Peyer's patch (tissue), 4 donors: ENCODE measurements around the gene PPOX. TPM values are rescaled to one million over a fixed set of nuclear protein-coding genes. Genes with fewer than 3 reads are reported as not detected.

Experiments used
- DNase-seq, 3 donors: peaks; one replicate each; pipeline ENCODE4 v3.0.0-alpha.2; 2017 to 2019
- H3K27ac ChIP-seq, 4 donors: fragments of 200-600 bp; sonication (generic); one replicate each; pipeline ENCODE4 v1.5.1; 2016 to 2019
- H3K27me3 ChIP-seq, 2 donors: fragments of 200-600 bp; sonication (generic); one replicate each; pipeline ENCODE4 v1.5.1; 2019
- H3K36me3 ChIP-seq, 3 donors: fragments of 200-600 bp; sonication (generic); one replicate each; pipeline ENCODE4 v1.5.1; 2016 to 2019
- H3K4me1 ChIP-seq, 4 donors: fragments of 200-600 bp; sonication (generic); one replicate each; pipeline ENCODE4 v1.5.1; 2016 to 2019
- H3K4me3 ChIP-seq, 4 donors: fragments of 200-600 bp; sonication (generic); 1 replicate in 3 of 4; 2 replicates in 1 of 4; pipeline ENCODE4 v1.5.1; 2016 to 2019; ENCODE audit warnings: mild to moderate bottlenecking in 1 of 4
- H3K9me3 ChIP-seq, 4 donors: fragments of 200-600 bp; sonication (generic); one replicate each; pipeline ENCODE4 v1.5.1; 2016 to 2019; ENCODE audit warnings: mild to moderate bottlenecking in 1 of 4
- POLR2A ChIP-seq, 2 donors: fragments of 450-650 bp; IDR thresholded peaks; one replicate each; pipeline ENCODE4 v1.5.1; 2017; ENCODE audit warnings: antibody characterized with exemption in 2 of 2, mild to moderate bottlenecking in 2 of 2, moderate library complexity in 2 of 2
- total RNA-seq, 4 donors: library from RNA; depleted of rRNA; stranded (reverse); fragments of >200 nt; gene quantifications; one replicate each; pipeline ENCODE4 v1.1.0, GENCODE V29; 2016
- TF ChIP-seq, protein P1 (sequence below), 6 experiments: fragments of 450-650 bp in 4 of 6; fragments of 200-600 bp in 2 of 6; sonication (generic) in 1 of 6; IDR thresholded peaks; one replicate each; pipeline ENCODE4 v1.5.1; 2017 to 2019; ENCODE audit warnings: antibody characterized with exemption in 6 of 6, mild to moderate bottlenecking in 3 of 6, moderate library complexity in 1 of 6

Gene PPOX
- total RNA-seq, 4 donors from 2014 or later, result 9.5 to 38.0 (median 20.9) TPM

DNA sequence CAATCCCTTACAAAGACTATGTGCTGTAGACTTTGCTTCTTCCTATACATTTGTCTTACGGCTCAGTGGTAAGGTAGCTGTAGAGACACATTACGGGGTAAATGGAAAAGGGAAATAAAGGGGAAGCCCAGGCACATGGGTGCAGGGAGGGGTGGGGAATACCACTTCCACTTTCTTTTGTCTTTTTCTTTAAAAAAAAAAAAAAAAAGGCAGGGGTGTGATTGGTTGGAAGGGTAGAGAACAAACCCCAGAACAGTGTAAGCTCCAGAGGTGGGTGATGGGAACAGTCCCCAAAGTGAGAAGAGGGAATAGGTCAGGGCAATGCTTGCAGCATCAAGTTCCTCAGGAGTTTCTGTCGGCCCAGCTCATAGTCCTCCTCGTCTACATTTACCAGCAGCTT is 44.4 kb upstream of the PPOX start:
- Histone ChIP-seq H3K36me3 (peaks cover 0 to 66% (median 0%) of the 10 kb centered on the region in 3 donors), H3K4me1 (peaks cover 8 to 33% (median 13%) of the 10 kb centered on the region in 4 donors), H3K4me3 (no peak overlapping the region), H3K27me3 (no peaks in the 10 kb centered on the region), H3K9me3 (no peaks in the 10 kb centered on the region), H3K27ac (peak overlapping the region in 1 of 4 donors; percentile 11)
- DNase-seq, result no peak
- TF ChIP-seq, protein P1, sequence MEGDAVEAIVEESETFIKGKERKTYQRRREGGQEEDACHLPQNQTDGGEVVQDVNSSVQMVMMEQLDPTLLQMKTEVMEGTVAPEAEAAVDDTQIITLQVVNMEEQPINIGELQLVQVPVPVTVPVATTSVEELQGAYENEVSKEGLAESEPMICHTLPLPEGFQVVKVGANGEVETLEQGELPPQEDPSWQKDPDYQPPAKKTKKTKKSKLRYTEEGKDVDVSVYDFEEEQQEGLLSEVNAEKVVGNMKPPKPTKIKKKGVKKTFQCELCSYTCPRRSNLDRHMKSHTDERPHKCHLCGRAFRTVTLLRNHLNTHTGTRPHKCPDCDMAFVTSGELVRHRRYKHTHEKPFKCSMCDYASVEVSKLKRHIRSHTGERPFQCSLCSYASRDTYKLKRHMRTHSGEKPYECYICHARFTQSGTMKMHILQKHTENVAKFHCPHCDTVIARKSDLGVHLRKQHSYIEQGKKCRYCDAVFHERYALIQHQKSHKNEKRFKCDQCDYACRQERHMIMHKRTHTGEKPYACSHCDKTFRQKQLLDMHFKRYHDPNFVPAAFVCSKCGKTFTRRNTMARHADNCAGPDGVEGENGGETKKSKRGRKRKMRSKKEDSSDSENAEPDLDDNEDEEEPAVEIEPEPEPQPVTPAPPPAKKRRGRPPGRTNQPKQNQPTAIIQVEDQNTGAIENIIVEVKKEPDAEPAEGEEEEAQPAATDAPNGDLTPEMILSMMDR (IDR thresholded peaks at IDR 0.05), result no peak

DNA sequence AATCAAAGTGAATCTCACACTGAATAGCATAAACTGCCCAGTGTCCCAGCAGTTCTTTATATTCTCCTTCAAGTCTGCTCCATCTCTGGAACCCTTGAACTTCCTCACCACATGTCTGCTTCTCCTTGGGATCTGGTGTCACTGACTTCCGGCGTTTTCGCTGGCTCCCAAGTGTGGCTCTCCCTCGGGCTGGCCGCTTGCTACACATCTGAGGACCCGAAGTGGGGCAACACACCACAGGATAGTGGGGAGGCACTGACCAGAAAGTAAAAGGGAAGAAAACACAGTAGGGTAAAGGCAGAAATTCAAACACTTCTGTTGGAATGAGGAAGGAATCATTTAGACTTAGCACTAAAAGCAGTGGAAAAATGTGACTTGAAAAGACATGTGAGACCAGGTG is 43.3 kb upstream of the PPOX start:
- TF ChIP-seq, protein P1 (IDR thresholded peaks at IDR 0.05), result no peak
- TF ChIP-seq POLR2A (IDR thresholded peaks at IDR 0.05), result no peak
- H3K27ac ChIP-seq, result peak overlapping the region in 1 of 4 donors; percentile 12
- no peaks in the 10 kb centered on the region for H3K27me3 ChIP-seq
- peaks cover 8 to 30% (median 11%) of the 10 kb centered on the region in 4 donors for H3K4me1 ChIP-seq
- no peaks in the 10 kb centered on the region for H3K9me3 ChIP-seq
- no peak overlapping the region for H3K4me3 ChIP-seq
- peaks cover 0 to 76% (median 0%) of the 10 kb centered on the region in 3 donors for H3K36me3 ChIP-seq
- no peak for DNase-seq

DNA sequence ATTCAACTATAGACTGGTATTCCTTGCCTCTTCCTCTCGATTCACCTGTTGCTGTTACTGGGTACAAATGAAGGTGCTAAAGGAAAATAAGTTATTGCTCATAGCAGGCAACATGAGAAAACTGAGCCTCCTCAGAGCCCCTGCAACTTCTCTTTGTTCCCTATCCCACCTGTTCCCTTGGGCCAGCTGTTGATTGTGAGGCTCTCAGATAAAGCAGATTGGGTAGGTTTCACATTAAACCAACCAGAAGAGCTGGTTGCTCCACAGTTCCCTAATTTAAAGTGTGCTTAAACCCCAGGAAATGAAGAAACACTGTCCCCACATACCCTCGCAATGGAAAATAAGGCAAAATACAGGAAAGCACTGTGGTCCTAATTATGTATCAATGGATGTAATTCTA is 38.6 kb upstream of the PPOX start:
- TF ChIP-seq POLR2A (IDR thresholded peaks at IDR 0.05), result no peak
- TF ChIP-seq, protein P1 (IDR thresholded peaks at IDR 0.05), result no peak
- Histone ChIP-seq H3K9me3 (no peaks in the 10 kb centered on the region), H3K36me3 (peaks cover 0 to 63% (median 0%) of the 10 kb centered on the region in 3 donors), H3K4me3 (no peak overlapping the region), H3K27me3 (no peaks in the 10 kb centered on the region), H3K4me1 (peaks cover 0 to 15% (median 5%) of the 10 kb centered on the region in 4 donors), H3K27ac (no peak overlapping the region)
- no peak for DNase-seq

DNA sequence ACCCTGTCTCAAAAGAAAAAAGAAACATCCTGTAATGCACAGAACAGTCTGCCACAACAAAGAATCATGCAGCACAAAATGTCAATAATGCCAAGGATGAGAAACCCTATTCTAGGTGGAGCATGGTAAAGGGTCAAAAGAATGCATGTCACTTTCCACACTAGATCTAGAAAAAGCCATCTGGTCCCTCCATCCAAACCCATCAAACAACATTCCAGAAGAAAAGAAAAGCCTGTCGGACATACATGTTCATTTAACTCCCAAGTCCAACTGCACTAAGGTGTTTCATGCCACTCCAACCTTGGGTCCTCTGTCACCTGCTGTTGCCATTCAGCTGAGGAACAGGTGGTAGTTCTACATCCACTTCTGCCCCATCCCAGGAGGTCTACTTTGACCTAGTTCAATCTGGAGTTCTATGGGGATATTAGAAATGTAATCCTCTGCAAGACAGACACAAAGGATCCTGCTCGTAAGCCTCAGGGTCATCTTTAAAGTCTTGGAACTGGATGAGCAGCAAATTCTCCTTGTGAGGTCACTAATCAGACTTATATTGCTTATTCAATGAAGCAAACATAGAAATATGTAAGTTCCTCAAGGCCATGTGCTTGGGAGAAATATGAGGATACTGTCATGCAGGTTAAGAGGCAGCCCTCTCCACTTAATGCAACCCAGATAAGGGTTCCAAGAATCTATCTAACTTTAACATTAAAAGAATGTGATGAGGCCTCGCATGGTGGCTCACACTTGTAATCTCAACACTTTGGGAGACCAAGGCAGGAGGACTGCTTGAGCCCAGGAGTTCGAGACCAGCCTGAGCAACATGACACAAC is 37.4 kb upstream of the PPOX start:
- Histone ChIP-seq H3K27me3 (no peaks in the 10 kb centered on the region), H3K4me1 (peaks cover 0 to 18% (median 9%) of the 10 kb centered on the region in 4 donors), H3K9me3 (no peaks in the 10 kb centered on the region), H3K36me3 (peaks cover 0 to 52% (median 0%) of the 10 kb centered on the region in 3 donors), H3K4me3 (no peak overlapping the region), H3K27ac (no peak overlapping the region)
- TF ChIP-seq POLR2A (IDR thresholded peaks at IDR 0.05), result no peak
- TF ChIP-seq, protein P1 (IDR thresholded peaks at IDR 0.05), result no peak
- no peak for DNase-seq

DNA sequence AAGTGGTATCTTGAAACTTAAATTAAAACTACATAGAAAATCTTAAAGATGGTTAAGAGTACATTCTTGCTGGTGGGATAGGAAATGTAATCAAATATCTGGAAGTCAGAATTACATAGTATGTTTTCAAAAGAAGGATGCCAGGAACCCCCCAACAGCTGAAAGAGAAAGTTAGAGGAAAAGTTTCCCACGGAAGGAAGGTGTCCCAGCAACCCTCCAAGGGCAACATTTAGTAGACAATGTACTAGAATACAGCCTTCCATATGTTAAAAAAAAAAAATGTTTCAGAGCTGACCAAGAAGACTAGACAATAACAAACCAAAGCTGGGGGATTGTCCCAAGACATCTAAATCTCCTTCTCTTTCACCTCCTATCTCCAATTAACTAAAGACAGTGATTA is 36.0 kb upstream of the PPOX start:
- no peak overlapping the region for H3K27ac ChIP-seq
- H3K4me1 ChIP-seq, result peaks cover 0 to 24% (median 10%) of the 10 kb centered on the region in 4 donors
- no peak for TF ChIP-seq POLR2A (IDR thresholded peaks at IDR 0.05)
- TF ChIP-seq, protein P1 (IDR thresholded peaks at IDR 0.05), result no peak

More for the DNA sequence above, 36.0 kb upstream of the PPOX start:
- H3K4me3 ChIP-seq, result no peak overlapping the region
- no peaks in the 10 kb centered on the region for H3K27me3 ChIP-seq
- no peaks in the 10 kb centered on the region for H3K9me3 ChIP-seq
- H3K36me3 ChIP-seq, result peaks cover 0 to 42% (median 0%) of the 10 kb centered on the region in 3 donors
- no peak for DNase-seq
